Stimulated activated CD4-positive, alpha-beta T cell treated with anti-CD3 and anti-CD28 coated beads, Interleukin-4, amount 100 ng/mL, for 48 hours (primary cell): ENCODE measurements around the gene CFAP97D2.
"Not testable (repeated sequence)": the region's sequence is repeated elsewhere in the genome, so short reads cannot be mapped to it uniquely, and the experiment has no call there.

Source experiments
- DNase-seq, 2 donors: peaks; one replicate each; pipeline ENCODE4 v3.0.0-alpha.2; 2020; ENCODE audit warnings: low read depth in 2 of 2

Gene CFAP97D2

GRCh38 chr13:114143806-114144605 lies 35.1 kb upstream of the CFAP97D2 start:
- peak in 1 of 2 donors; percentile 44 for DNase-seq

DNA sequence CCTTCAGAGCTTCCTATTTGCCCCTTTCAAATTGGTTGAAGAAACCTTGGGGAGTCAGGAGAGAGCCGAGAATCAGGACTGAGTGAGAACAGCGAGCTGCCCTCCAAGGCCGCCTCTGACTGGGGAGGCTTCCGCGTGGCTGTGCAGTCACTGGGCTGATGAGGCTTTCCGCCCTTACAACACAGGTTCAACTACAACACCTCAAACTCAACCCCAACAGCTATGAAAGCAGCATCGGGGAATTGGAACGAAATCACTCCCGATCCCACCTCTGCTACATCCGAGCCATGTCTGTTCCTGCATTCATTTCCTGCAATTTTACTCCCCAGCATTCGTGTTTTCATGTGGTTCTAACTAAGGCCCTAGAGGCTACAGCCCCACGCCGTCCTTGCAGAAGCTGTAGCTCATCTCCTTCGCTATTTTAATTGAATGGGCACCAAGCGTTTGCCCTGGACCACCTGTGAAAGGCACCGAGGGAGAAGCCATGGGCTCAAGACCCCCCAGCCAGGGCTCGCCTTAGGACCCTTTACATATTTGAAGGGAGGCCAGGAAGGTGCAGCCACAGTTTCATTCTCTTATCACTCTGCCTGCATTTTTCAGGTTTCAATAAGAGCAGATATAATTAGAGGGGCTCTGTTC lies 34.3 kb upstream of the CFAP97D2 start:
- no peak for DNase-seq

DNA sequence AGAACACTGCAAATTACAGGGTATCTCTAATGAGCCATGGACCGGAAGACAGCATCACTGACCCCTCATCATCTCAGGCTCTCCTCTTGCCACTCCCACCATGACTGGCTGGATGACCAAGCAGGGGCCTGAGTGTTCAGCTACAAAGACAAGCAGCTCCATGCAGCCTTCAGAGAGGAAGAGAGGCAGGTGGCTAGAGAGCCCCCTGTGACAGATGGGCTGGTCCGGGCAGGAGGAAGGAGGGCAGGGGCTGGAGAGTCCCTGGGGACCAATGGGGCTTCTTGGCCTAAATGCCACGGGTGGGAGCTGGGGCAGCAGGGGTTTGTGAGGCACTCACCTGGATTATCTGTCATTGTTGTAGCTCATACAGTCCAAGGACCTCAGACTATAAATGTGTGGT lies 33.8 kb upstream of the CFAP97D2 start:
- no peak for DNase-seq

DNA sequence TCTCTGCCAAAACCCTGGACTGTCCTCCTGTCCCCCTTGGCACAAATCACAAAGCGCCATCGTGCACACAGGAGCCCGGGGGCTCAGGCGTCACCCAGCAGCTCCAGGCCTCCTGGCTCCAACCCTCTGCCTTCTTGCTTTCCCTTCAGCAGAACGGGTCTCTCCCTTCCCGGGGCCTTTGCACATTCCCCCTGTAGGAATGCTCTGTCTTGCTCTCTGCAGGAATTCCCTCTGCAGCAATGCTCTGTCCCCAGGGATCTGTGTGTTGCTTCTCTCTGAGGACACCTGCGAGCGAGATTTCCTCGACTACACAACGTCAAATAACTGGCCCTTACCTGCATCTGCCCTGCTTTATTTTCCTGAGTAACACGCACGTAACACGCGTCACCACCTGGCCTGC lies 33.3 kb upstream of the CFAP97D2 start:
- DNase-seq: no peak

GRCh38 chr13:114146173-114146572 lies 32.9 kb upstream of the CFAP97D2 start:
- DNase-seq: no peak

GRCh38 chr13:114146629-114147028 lies 32.4 kb upstream of the CFAP97D2 start:
- DNase-seq: no peak

DNA sequence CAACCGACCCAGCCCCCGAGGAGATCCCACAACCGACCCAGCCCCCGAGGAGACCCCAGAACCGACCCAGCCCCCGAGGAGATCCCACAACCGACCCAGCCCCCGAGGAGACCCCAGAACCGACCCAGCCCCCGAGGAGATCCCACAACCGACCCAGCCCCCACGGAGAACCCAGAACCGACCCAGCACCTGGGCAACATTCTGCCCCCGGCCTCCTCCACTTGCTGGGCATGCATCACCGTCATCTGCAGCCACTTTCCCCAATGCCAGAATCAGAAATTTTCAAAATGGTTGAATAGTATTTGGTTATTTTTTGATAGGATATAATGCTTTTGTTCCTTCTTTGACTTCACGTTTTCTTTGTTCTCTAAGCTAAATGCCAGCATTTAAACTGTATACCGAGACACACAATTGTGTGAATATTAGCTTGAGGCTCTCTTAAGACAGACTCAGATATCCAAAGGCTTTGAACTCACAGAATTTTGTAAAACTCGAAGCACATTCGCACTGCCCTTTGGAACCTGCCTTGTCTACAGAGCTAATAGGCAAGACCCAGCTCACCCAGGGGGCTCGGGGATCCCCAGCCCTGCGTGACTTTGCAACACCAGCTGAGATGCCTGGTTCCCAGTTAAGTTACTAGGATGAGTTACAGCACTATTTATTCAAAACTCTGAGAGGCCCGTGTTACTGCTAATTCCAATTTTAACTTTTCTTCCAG lies 31.1 kb upstream of the CFAP97D2 start:
- no peak for DNase-seq

DNA sequence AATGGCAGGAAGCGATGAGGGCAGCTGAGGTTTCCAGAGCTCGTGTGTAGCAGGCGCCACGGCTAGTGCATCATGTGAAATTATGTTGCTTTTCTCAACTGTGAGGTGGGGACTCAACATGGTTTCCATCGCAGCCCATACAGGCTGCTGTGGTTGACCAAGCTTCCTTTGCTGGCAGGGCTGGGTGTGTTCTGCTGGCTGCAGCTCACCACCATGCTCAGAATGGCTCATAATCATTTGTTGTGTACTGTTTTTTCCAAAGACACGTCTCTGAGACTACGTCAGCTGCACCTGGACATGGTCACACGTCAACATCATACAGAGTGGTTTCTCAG lies 30.6 kb upstream of the CFAP97D2 start:
- peak in 1 of 2 donors; percentile 68 for DNase-seq

GRCh38 chr13:114148886-114149285 lies 30.2 kb upstream of the CFAP97D2 start:
- not testable (repeated sequence) for DNase-seq

DNA sequence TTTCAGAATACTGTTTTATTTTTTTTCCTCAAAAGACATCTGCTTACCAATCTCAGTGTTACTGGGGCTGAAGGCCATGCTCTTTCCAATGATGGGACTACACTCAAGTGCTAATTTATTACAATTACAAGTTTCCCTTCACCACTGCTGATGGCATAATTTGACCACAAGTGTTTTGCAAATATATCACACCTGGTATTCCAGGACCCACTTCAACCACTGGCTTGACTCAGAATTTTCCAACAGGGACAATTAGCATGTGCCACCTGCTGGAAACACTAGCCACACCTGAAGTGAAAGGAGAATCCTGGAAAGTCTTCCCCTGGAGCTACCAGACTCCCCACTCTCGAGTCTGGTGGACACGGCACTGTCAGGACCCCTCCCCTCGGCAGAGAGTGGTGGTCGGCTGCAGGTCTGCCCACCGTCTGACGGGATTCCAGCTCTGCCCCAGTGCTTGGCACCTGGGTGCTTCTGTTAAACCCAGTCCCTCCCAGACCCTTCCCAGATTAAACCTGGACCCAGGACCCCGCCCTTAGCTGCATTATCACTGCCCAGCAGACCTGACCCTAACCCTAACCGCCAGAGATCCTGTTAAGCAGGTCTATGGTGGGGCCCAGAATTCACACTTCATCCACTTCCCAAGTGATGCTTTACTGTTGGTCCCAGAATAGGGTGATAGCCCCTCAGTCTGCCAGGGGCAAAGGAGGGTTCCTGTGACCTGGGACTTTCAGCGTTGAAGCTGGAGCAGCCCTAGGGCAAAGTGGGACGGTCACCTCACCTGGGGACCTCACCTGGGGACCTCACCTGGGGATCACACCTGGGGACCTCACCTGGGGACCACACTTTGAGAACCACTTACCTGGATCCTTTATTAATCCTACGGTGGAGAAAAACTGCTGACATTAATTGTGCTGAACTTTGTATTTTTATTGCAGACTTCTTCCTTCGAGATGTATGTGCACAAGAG lies 29.0 kb upstream of the CFAP97D2 start:
- no peak for DNase-seq

GRCh38 chr13:114151031-114151430 lies 28.0 kb upstream of the CFAP97D2 start:
- DNase-seq: no peak

- no peak for DNase-seq
Measured at GRCh38 chr13:114151565-114152284, 27.3 kb upstream of the CFAP97D2 start.

GRCh38 chr13:114152285-114152645 lies 26.8 kb upstream of the CFAP97D2 start:
- no peak for DNase-seq

- no peak for DNase-seq
Measured at GRCh38 chr13:114152831-114153371, 26.2 kb upstream of the CFAP97D2 start.

GRCh38 chr13:114153485-114154080 lies 25.5 kb upstream of the CFAP97D2 start:
- DNase-seq: no peak

DNA sequence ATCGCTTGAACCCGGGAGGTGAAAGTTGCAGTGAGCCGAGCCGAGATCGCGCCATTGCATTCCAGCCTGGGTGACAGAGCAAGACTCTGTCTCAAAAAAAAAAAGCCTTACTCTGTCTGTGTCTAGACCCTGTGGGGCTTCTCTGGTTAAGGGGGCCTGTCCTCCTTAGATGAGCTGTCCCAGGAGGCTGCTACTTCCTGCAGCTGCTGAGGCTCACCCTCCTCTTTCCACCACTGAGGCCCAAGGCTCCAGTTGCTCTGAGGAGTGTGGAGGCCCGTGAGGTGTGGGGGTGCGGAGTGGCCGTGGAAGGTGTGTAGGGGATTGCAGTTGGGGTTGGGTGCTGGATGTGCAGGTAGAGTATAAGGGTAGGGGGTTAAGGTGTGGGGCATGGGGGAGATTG lies 24.6 kb upstream of the CFAP97D2 start:
- DNase-seq: no peak

- DNase-seq: no peak
Measured at GRCh38 chr13:114155320-114155719, 23.7 kb upstream of the CFAP97D2 start.

DNA sequence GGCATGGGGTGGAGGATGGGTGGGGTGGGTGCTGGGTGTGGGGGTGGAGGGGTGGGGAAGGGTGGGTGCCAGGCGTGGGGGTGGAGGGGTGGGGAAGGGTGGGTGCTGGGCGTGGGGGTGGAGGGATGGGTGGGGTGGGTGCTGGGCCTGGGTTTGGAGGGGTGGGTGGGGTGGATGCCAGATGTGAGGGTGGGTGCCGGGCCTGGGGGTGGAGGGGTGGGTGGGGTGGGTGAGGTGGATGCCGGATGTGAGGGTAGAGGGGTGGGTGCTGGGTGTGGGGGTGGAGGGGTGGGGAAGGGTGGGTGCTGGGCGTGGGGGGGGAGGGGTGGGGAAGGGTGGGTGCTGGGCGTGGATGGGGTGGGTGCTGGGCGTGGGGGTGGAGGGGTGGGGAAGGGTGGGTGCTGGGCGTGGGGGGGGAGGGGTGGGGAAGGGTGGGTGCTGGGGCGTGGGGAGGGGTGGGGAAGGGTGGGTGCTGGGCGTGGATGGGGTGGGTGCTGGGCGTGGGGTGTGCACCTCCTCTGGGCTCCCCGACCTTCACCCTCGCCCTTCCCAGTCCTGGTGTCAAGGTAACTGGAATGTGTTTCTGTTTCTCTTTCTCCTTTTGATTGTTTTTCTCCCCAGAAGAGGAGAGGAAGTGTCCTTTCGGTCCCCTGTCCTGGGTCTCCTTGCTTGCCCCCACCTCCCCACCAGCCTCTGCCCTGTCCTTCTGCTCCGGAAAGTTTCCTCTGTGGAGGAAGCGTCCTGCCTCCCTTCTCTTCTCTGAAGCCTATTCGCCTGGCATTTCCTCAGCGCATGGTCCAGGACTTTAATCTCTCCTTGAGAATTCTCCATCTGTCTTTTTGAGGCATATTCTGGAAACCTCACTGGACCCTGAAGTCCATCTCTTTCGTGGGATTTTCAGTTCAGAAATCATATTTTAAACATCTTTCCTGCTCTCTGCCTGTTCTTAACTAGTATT lies 22.9 kb upstream of the CFAP97D2 start:
- DNase-seq: no peak

- DNase-seq: no peak
Measured at GRCh38 chr13:114157869-114158495, 21.1 kb upstream of the CFAP97D2 start.
